ENCODE measurements around the gene BTBD19. TPM values are rescaled to one million over a fixed set of nuclear protein-coding genes. Genes with fewer than 3 reads are reported as not detected.

The BTBD19 gene
- total and polyA plus RNA-seq, 9 of the 15 experiments (the other 6 are each of a cell fraction or from before 2014, with no cell fraction given), result 0.22 to 2.0 (median 0.95) TPM

DNA sequence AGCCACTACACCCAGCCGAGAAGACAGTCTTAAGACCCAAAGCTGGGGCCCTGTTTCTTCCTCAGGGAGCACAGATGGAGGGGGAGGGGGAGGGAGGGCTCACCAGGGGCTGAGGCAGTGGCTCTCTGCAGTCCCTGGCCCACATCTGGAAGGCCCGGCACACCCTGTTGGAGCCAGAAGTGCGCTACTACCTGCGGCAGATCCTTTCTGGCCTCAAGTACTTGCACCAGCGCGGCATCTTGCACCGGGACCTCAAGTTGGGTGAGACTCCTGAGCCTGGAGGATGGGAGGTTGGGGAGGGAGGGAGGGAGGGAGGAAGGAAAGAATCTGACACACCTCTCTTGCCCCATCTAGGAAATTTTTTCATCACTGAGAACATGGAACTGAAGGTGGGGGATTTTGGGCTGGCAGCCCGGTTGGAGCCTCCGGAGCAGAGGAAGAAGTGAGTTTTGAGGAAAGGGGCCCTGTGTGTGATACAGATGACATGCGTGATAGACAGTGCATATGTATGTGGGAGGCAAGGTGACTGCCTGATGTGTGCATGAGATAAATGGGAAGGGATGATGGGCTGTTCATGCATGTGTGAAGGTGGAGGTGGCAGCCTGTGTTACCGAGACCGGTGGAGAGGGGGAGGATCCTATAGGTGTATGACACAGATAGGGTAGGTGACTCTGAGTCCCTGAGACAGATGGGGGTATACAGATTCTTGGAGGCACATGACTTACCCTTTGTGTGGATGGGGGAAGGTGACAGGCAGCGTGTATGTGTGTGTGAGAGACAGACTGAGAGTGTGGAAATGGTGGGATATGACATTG is 6.6 kb upstream of the BTBD19 start (continued):
- TF ChIP-seq NR1H2 (CRISPR knock-in tag; IDR thresholded peaks at IDR 0.05) (0 out of 2 replicates have a peak, but pooled peaks have one; percentile 57), RBFOX2 (IDR thresholded peaks at IDR 0.05; ENCODE audit: low read depth, low read length) (no peak), POLR2H (tag; IDR thresholded peaks at IDR 0.05; ENCODE audit: low read depth) (no peak), ELF1 (tag; IDR thresholded peaks at IDR 0.05) (no peak), NRF1 (conservative IDR thresholded peaks at IDR 0.05 in 1 of 2, IDR thresholded peaks at IDR 0.05 in 1 of 2) (no peak), BRF1 (IDR thresholded peaks at IDR 0.05; ENCODE audit: borderline replicate concordance, extremely low read depth, insufficient read length) (no peak), NR2C1 (IDR thresholded peaks at IDR 0.05) (peak; percentile 17; the same call in 1 of the 2 replicates), NR2C1 (tag; IDR thresholded peaks at IDR 0.05) (no peak), TFAM (CRISPR knock-in tag; conservative IDR thresholded peaks at IDR 0.05) (no peak), MYBL2 (IDR thresholded peaks at IDR 0.05; ENCODE audit: low read depth) (no peak), MYBL2 (CRISPR knock-in tag; IDR thresholded peaks at IDR 0.05; ENCODE audit: borderline replicate concordance) (no peak), ASH1L (IDR thresholded peaks at IDR 0.05; ENCODE audit: borderline replicate concordance, low read depth, partially characterized antibody) (no peak)
- TF ChIP-seq, protein P1, sequence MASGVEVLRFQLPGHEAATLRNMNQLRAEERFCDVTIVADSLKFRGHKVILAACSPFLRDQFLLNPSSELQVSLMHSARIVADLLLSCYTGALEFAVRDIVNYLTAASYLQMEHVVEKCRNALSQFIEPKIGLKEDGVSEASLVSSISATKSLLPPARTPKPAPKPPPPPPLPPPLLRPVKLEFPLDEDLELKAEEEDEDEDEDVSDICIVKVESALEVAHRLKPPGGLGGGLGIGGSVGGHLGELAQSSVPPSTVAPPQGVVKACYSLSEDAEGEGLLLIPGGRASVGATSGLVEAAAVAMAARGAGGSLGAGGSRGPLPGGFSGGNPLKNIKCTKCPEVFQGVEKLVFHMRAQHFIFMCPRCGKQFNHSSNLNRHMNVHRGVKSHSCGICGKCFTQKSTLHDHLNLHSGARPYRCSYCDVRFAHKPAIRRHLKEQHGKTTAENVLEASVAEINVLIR (CRISPR knock-in tag; IDR thresholded peaks at IDR 0.05), result no peak
- TF ChIP-seq, protein P2, sequence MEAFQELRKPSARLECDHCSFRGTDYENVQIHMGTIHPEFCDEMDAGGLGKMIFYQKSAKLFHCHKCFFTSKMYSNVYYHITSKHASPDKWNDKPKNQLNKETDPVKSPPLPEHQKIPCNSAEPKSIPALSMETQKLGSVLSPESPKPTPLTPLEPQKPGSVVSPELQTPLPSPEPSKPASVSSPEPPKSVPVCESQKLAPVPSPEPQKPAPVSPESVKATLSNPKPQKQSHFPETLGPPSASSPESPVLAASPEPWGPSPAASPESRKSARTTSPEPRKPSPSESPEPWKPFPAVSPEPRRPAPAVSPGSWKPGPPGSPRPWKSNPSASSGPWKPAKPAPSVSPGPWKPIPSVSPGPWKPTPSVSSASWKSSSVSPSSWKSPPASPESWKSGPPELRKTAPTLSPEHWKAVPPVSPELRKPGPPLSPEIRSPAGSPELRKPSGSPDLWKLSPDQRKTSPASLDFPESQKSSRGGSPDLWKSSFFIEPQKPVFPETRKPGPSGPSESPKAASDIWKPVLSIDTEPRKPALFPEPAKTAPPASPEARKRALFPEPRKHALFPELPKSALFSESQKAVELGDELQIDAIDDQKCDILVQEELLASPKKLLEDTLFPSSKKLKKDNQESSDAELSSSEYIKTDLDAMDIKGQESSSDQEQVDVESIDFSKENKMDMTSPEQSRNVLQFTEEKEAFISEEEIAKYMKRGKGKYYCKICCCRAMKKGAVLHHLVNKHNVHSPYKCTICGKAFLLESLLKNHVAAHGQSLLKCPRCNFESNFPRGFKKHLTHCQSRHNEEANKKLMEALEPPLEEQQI (IDR thresholded peaks at IDR 0.05), result no peak
- TF ChIP-seq, protein P3, sequence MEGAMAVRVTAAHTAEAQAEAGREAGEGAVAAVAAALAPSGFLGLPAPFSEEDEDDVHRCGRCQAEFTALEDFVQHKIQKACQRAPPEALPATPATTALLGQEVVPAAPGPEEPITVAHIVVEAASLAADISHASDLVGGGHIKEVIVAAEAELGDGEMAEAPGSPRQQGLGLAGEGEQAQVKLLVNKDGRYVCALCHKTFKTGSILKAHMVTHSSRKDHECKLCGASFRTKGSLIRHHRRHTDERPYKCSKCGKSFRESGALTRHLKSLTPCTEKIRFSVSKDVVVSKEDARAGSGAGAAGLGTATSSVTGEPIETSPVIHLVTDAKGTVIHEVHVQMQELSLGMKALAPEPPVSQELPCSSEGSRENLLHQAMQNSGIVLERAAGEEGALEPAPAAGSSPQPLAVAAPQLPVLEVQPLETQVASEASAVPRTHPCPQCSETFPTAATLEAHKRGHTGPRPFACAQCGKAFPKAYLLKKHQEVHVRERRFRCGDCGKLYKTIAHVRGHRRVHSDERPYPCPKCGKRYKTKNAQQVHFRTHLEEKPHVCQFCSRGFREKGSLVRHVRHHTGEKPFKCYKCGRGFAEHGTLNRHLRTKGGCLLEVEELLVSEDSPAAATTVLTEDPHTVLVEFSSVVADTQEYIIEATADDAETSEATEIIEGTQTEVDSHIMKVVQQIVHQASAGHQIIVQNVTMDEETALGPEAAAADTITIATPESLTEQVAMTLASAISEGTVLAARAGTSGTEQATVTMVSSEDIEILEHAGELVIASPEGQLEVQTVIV (CRISPR knock-in tag; IDR thresholded peaks at IDR 0.05; ENCODE audit: borderline replicate concordance), result no peak
- TF ChIP-seq, protein P4, sequence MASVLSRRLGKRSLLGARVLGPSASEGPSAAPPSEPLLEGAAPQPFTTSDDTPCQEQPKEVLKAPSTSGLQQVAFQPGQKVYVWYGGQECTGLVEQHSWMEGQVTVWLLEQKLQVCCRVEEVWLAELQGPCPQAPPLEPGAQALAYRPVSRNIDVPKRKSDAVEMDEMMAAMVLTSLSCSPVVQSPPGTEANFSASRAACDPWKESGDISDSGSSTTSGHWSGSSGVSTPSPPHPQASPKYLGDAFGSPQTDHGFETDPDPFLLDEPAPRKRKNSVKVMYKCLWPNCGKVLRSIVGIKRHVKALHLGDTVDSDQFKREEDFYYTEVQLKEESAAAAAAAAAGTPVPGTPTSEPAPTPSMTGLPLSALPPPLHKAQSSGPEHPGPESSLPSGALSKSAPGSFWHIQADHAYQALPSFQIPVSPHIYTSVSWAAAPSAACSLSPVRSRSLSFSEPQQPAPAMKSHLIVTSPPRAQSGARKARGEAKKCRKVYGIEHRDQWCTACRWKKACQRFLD (CRISPR knock-in tag; IDR thresholded peaks at IDR 0.05), result no peak
- TF ChIP-seq, protein P5, sequence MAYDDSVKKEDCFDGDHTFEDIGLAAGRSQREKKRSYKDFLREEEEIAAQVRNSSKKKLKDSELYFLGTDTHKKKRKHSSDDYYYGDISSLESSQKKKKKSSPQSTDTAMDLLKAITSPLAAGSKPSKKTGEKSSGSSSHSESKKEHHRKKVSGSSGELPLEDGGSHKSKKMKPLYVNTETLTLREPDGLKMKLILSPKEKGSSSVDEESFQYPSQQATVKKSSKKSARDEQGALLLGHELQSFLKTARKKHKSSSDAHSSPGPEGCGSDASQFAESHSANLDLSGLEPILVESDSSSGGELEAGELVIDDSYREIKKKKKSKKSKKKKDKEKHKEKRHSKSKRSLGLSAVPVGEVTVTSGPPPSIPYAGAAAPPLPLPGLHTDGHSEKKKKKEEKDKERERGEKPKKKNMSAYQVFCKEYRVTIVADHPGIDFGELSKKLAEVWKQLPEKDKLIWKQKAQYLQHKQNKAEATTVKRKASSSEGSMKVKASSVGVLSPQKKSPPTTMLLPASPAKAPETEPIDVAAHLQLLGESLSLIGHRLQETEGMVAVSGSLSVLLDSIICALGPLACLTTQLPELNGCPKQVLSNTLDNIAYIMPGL (CRISPR knock-in tag; IDR thresholded peaks at IDR 0.05), result no peak

Data from K562 (cell line).